Transverse colon (tissue), 4 donors: ENCODE results near the gene RSRC1. TPM values are rescaled to one million over a fixed set of nuclear protein-coding genes. Genes with fewer than 3 reads are reported as not detected.

Experiments used
- DNase-seq: peaks from one replicate; pipeline ENCODE4 v3.0.0-alpha.2; 2019
- H3K27ac ChIP-seq, 4 donors: fragments of 200-600 bp; sonication (generic); 2 replicates each; pipeline ENCODE4 v1.5.1; 2016 to 2018; ENCODE audit warnings: inconsistent platforms in 4 of 4
- H3K27me3 ChIP-seq: fragments of 200-600 bp; sonication (generic); 2 replicates; pipeline ENCODE4 v1.5.1; 2017; ENCODE audit warnings: inconsistent platforms
- H3K36me3 ChIP-seq, 4 donors: fragments of 200-600 bp; sonication (generic); 2 replicates each; pipeline ENCODE4 v1.5.1; 2017 to 2019; ENCODE audit warnings: inconsistent platforms in 4 of 4
- H3K4me1 ChIP-seq, 4 donors: fragments of 200-600 bp; sonication (generic); 2 replicates each; pipeline ENCODE4 v1.5.1; 2017 to 2020; ENCODE audit warnings: inconsistent platforms in 4 of 4
- H3K4me3 ChIP-seq, 4 donors: fragments of 200-600 bp; sonication (generic); 1 replicate in 1 of 4; 2 replicates in 3 of 4; pipeline versions ENCODE4 v1.5.1 to v1.6.1; 2017 to 2019; ENCODE audit warnings: inconsistent platforms in 4 of 4
- H3K9me3 ChIP-seq, 2 donors: fragments of 200-600 bp; sonication (generic); 2 replicates each; pipeline ENCODE4 v1.5.1; 2017 to 2019; ENCODE audit warnings: inconsistent platforms in 2 of 2
- CTCF ChIP-seq, 5 experiments: fragments of 200-600 bp in 3 of 5; fragments of 450-650 bp in 2 of 5; sonication (generic) in 3 of 5; IDR thresholded peaks; 1 replicate in 2 of 5; 2 replicates in 3 of 5; pipeline ENCODE4 v1.5.1; 2016 to 2017; ENCODE audit warnings: antibody characterized with exemption in 5 of 5, inconsistent platforms in 3 of 5, mild to moderate bottlenecking in 2 of 5, moderate library complexity in 1 of 5
- EP300 ChIP-seq: sonication (generic); formaldehyde crosslinking; IDR thresholded peaks from one replicate; pipeline ENCODE4 v1.6.1; 2017; ENCODE audit warnings: antibody characterized with exemption, low read depth
- POLR2A ChIP-seq: fragments of 450-650 bp; IDR thresholded peaks from one replicate; pipeline ENCODE4 v1.6.1; 2016; ENCODE audit warnings: antibody characterized with exemption, mild to moderate bottlenecking, moderate library complexity
- POLR2AphosphoS5 ChIP-seq, 3 donors: sonication (generic); formaldehyde crosslinking; IDR thresholded peaks; one replicate each; pipeline ENCODE4 v1.6.1; 2016; ENCODE audit warnings: antibody characterized with exemption in 3 of 3
- WGBS, 2 donors: methylation state at CpG; one replicate each; pipeline ENCODE4 v1.1.5; 2018; ENCODE audit warnings: low coverage in 1 of 2; 5-methylcytosine and 5-hydroxymethylcytosine counted together
- in situ Hi-C, 4 donors: fragments of 200-750 bp; cut with MboI; loops; one replicate each; pipeline versions ENCODE4 v1.15.0 to v1.15.1; 2017; ENCODE audit warnings: low sequenced_read_pairs in 3 of 4, low pct_ligation_motif_present in 1 of 4, low pct_unique_long_range_greater_than_20kb in 1 of 4
- intact Hi-C: fragments of 100-400 bp; cut with DNase I; formaldehyde crosslinking; loops from one replicate; pipeline ENCODE4 v1.15.1; 2023; ENCODE audit warnings: low total_unique reads
- total RNA-seq, 4 donors: library from RNA; depleted of rRNA; stranded (reverse); fragments of >200 nt; gene quantifications; one replicate each; pipeline ENCODE4 v1.1.0, GENCODE V29; 2016

The RSRC1 gene
- total RNA-seq, 4 donors from 2014 or later = 5.6 to 65.1 (median 37.1) TPM

GRCh38 chr3:158463556-158463955 is 353.7 kb downstream of the RSRC1 start:
- H3K36me3 ChIP-seq = no peaks in the 10 kb centered on the region
- in situ Hi-C loops = no loop called here
- TF ChIP-seq EP300 = no peak
- 82 to 84% methylated on average over 3 of the region's 3 CpGs for WGBS, 2 donors
- intact Hi-C loops = no loop called here
- no peaks in the 10 kb centered on the region for H3K9me3 ChIP-seq
- no peak overlapping the region for H3K4me3 ChIP-seq
- no peak overlapping the region for H3K27ac ChIP-seq
- no peaks in the 10 kb centered on the region for H3K27me3 ChIP-seq
- peaks cover 0 to 5% (median 0%) of the 10 kb centered on the region in 4 donors for H3K4me1 ChIP-seq
- no peak for DNase-seq

GRCh38 chr3:158465074-158465473 is 355.2 kb downstream of the RSRC1 start:
- Histone ChIP-seq H3K4me3 (no peak overlapping the region), H3K4me1 (peaks cover 0 to 5% (median 0%) of the 10 kb centered on the region in 4 donors), H3K36me3 (no peaks in the 10 kb centered on the region), H3K27ac (no peak overlapping the region), H3K27me3 (no peaks in the 10 kb centered on the region), H3K9me3 (no peaks in the 10 kb centered on the region)
- 80 to 89% methylated on average over 1 to 3 of the region's 3 CpGs for WGBS, 2 donors
- in situ Hi-C loops = no loop called here
- intact Hi-C loops = no loop called here
- no peak for TF ChIP-seq POLR2AphosphoS5 (IDR thresholded peaks at IDR 0.05)
- TF ChIP-seq EP300 = no peak
- TF ChIP-seq POLR2A = no peak
- TF ChIP-seq CTCF (IDR thresholded peaks at IDR 0.05) = no peak
- no peak for DNase-seq

GRCh38 chr3:158470944-158471638 is 361.2 kb downstream of the RSRC1 start:
- TF ChIP-seq POLR2A (no peak), POLR2AphosphoS5 (IDR thresholded peaks at IDR 0.05) (no peak), EP300 (no peak)
- 63 to 78% methylated on average over 2 of the region's 2 CpGs for WGBS, 2 donors
- Histone ChIP-seq H3K4me3 (no peak overlapping the region), H3K4me1 (peaks cover 0 to 20% (median 3%) of the 10 kb centered on the region in 4 donors), H3K36me3 (no peaks in the 10 kb centered on the region), H3K27ac (no peak overlapping the region), H3K27me3 (no peaks in the 10 kb centered on the region), H3K9me3 (no peaks in the 10 kb centered on the region)
- in situ Hi-C loops (no loop called here), intact Hi-C loops (no loop called here)
- no peak for DNase-seq

- no peaks in the 10 kb centered on the region for H3K9me3 ChIP-seq
- peaks cover 0 to 20% (median 3%) of the 10 kb centered on the region in 4 donors for H3K4me1 ChIP-seq
- no peak overlapping the region for H3K27ac ChIP-seq
- no peaks in the 10 kb centered on the region for H3K27me3 ChIP-seq
- TF ChIP-seq POLR2AphosphoS5 (IDR thresholded peaks at IDR 0.05) (no peak), CTCF (IDR thresholded peaks at IDR 0.05) (no peak), EP300 (no peak), POLR2A (no peak)
- H3K4me3 ChIP-seq = no peak overlapping the region
- intact Hi-C loops = no loop called here
- in situ Hi-C loops = no loop called here
- H3K36me3 ChIP-seq = no peaks in the 10 kb centered on the region
- DNase-seq = no peak
- WGBS, 2 donors = 20 to 40% methylated on average over 3 of the region's 3 CpGs
Measured at GRCh38 chr3:158471639-158472294, 361.9 kb downstream of the RSRC1 start.

- Histone ChIP-seq H3K4me3 (no peak overlapping the region), H3K27me3 (no peaks in the 10 kb centered on the region), H3K36me3 (no peaks in the 10 kb centered on the region), H3K9me3 (no peaks in the 10 kb centered on the region), H3K4me1 (no peaks in the 10 kb centered on the region), H3K27ac (no peak overlapping the region)
- intact Hi-C loops = no loop called here
- WGBS, 2 donors = 93 to 94% methylated on average over 2 of the region's 2 CpGs
- in situ Hi-C loops = no loop called here
- TF ChIP-seq POLR2A (no peak), POLR2AphosphoS5 (IDR thresholded peaks at IDR 0.05) (no peak), CTCF (IDR thresholded peaks at IDR 0.05) (no peak), EP300 (no peak)
- DNase-seq = no peak
Measured at GRCh38 chr3:158479051-158479450, 369.2 kb downstream of the RSRC1 start.
